ENCODE measurements around the gene SSTR1. TPM values are rescaled to one million over a fixed set of nuclear protein-coding genes. Genes with fewer than 3 reads are reported as not detected.

SSTR1 gene, protein sequence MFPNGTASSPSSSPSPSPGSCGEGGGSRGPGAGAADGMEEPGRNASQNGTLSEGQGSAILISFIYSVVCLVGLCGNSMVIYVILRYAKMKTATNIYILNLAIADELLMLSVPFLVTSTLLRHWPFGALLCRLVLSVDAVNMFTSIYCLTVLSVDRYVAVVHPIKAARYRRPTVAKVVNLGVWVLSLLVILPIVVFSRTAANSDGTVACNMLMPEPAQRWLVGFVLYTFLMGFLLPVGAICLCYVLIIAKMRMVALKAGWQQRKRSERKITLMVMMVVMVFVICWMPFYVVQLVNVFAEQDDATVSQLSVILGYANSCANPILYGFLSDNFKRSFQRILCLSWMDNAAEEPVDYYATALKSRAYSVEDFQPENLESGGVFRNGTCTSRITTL
- total RNA-seq (2021; ENCODE audit: unreplicated experiment): not detected
- polyA plus RNA-seq (2012): not detected in 2 replicates
- not detected for Bru-seq, nascent RNA
- BruChase-seq, experiment 1, labeled RNA remaining after a 6-hour chase: not detected
- not detected for BruChase-seq, experiment 2, labeled RNA remaining after a 2-hour chase
- long read RNA-seq: 0 reads

DNA sequence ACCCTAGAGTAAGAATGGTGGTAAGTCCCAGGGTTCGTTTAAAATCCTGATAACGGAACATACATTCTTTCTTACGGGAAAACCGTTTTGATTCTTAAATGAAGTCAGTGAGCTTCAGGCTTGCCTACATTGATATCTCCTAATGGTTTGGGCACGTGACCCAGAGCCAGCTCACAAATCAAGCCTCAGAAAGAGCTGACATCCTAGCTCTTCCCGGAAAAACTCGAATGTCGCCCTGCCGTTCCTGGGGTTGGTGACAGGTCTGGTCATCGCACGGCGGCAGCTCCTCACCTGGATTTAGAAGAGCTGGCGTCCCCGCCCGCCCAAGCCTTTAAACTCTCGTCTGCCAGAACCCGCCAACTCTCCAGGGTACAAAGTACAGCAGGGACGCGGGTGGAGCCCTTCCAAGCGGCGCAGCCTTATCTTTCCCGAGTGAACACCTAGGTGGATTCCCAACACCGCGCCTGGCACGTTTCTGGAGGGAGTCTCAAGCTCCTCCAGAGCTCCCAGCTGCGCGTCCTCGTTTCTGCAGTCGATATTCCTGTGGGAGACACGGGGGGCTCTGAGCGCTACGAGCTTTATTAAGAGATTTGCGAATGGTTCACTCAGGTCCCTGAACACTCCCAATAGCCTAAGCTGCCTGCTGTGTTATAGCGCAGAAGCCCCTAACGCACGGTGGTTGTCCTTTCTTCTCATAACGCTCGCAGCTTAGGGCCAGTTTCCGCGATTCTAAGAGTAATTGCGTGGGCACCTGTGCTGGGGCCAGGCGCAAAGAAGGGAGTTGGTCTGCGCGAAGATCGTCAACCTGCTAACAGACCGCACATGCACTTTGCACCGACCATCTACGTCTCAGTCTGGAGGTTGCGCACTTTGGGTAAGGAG lies at the start of gene SSTR1:
Gene SSTR1 (plus strand): TSS at position 169 of the 882 bp plus-strand sequence. CDS start 1,486 bp downstream, outside the sequence.
- Histone ChIP-seq H3K4me3 (replicated peaks in 1 of 2; ENCODE audit: low read depth in 1 of 2, low read length in 2 of 2) (no peak within 1 kb of the TSS), H2AFZ (ENCODE audit: low read depth, low read length, poor library complexity, severe bottlenecking) (no peak within 1 kb of the TSS), H3K27ac (ENCODE audit: low read depth, low read length) (no peak within 1 kb of the TSS), H3K27me3 (ENCODE audit: insufficient read depth, low read length) (no peaks in the 10 kb centered on the region), H3K79me2 (ENCODE audit: insufficient read depth, low read length) (no peaks in the 10 kb centered on the region), H3K4me2 (ENCODE audit: low read length) (no peak within 1 kb of the TSS), H3K4me1 (ENCODE audit: control insufficient read depth in 1 of 2, insufficient read depth in 2 of 2, low read length in 2 of 2) (no peaks in the 10 kb centered on the region), H3K9ac (ENCODE audit: low read length) (no peak within 1 kb of the TSS), H3K9me3 (ENCODE audit: control insufficient read depth in 1 of 2, insufficient read depth in 1 of 2, low read depth in 1 of 2, low read length in 2 of 2) (no peaks in the 10 kb centered on the region), H4K20me1 (ENCODE audit: insufficient read depth) (no peaks in the 10 kb centered on the region), H3K9me2 (ENCODE audit: insufficient read depth) (no peaks in the 10 kb centered on the region), H3K36me3 (ENCODE audit: control insufficient read depth in 1 of 2, insufficient read depth in 2 of 2, low read length in 2 of 2) (no peaks in the 10 kb centered on the region)
- DNase-seq (ENCODE audit: low read depth, low spot score) (no peak), ATAC-seq (no peak)
- RAD21 ChIA-PET (ENCODE audit: low non-redundant PET in 1 of 2, low total read pairs in 2 of 2, uncharacterized antibody in 2 of 2, unreplicated experiment in 2 of 2): no interaction called here
- CTCF ChIA-PET: no interaction called here
- POLR2A ChIA-PET: no interaction called here
- no peak for TF ChIP-seq EGR1 (IDR thresholded peaks at IDR 0.05; ENCODE audit: low read depth)
- no peak for TF ChIP-seq YY1 (IDR thresholded peaks at IDR 0.05; ENCODE audit: extremely low read depth, insufficient replicate concordance, low read depth, low read length)
- TF ChIP-seq EZH2 (IDR thresholded peaks at IDR 0.05): no peak
- TF ChIP-seq SRF (IDR thresholded peaks at IDR 0.05; ENCODE audit: low read depth): no peak
- TF ChIP-seq RAD21 (IDR thresholded peaks at IDR 0.05; ENCODE audit: low read depth): no peak
- no peak for TF ChIP-seq SIN3A (IDR thresholded peaks at IDR 0.05; ENCODE audit: low read depth)
- TF ChIP-seq FOSL1 (IDR thresholded peaks at IDR 0.05; ENCODE audit: low read depth): no peak
- TF ChIP-seq CBX3 (IDR thresholded peaks at IDR 0.05; ENCODE audit: low read depth): no peak
- no peak for TF ChIP-seq POLR2AphosphoS5 (IDR thresholded peaks at IDR 0.05; ENCODE audit: low read depth, low read length)
- TF ChIP-seq POLR2A (IDR thresholded peaks at IDR 0.05; ENCODE audit: borderline replicate concordance, extremely low read depth, insufficient read depth, insufficient read length): no peak
- TF ChIP-seq, protein P1, sequence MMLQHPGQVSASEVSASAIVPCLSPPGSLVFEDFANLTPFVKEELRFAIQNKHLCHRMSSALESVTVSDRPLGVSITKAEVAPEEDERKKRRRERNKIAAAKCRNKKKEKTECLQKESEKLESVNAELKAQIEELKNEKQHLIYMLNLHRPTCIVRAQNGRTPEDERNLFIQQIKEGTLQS (IDR thresholded peaks at IDR 0.05): no peak
- TF ChIP-seq JUND (IDR thresholded peaks at IDR 0.05): no peak
- TF ChIP-seq TCF7L2 (IDR thresholded peaks at IDR 0.05; ENCODE audit: borderline replicate concordance, extremely low read depth, insufficient read depth, insufficient read length): no peak
- TF ChIP-seq SP1 (IDR thresholded peaks at IDR 0.05; ENCODE audit: low read depth): no peak
- no peak for TF ChIP-seq CEBPB (IDR thresholded peaks at IDR 0.05; ENCODE audit: low read depth)
- TF ChIP-seq, protein P2, sequence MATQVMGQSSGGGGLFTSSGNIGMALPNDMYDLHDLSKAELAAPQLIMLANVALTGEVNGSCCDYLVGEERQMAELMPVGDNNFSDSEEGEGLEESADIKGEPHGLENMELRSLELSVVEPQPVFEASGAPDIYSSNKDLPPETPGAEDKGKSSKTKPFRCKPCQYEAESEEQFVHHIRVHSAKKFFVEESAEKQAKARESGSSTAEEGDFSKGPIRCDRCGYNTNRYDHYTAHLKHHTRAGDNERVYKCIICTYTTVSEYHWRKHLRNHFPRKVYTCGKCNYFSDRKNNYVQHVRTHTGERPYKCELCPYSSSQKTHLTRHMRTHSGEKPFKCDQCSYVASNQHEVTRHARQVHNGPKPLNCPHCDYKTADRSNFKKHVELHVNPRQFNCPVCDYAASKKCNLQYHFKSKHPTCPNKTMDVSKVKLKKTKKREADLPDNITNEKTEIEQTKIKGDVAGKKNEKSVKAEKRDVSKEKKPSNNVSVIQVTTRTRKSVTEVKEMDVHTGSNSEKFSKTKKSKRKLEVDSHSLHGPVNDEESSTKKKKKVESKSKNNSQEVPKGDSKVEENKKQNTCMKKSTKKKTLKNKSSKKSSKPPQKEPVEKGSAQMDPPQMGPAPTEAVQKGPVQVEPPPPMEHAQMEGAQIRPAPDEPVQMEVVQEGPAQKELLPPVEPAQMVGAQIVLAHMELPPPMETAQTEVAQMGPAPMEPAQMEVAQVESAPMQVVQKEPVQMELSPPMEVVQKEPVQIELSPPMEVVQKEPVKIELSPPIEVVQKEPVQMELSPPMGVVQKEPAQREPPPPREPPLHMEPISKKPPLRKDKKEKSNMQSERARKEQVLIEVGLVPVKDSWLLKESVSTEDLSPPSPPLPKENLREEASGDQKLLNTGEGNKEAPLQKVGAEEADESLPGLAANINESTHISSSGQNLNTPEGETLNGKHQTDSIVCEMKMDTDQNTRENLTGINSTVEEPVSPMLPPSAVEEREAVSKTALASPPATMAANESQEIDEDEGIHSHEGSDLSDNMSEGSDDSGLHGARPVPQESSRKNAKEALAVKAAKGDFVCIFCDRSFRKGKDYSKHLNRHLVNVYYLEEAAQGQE (IDR thresholded peaks at IDR 0.05; ENCODE audit: low read depth): no peak
- no peak for TF ChIP-seq ZFX (IDR thresholded peaks at IDR 0.05)
- TF ChIP-seq, protein P3, sequence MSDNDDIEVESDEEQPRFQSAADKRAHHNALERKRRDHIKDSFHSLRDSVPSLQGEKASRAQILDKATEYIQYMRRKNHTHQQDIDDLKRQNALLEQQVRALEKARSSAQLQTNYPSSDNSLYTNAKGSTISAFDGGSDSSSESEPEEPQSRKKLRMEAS (IDR thresholded peaks at IDR 0.05): no peak
- TF ChIP-seq ZNF274 (IDR thresholded peaks at IDR 0.05; ENCODE audit: low read depth, low read length): no peak
- intact Hi-C loops (cut with micrococcal nuclease): no loop called here
- BruUV-seq (replicated peaks): no TSS peak

Data from HCT116 (cell line).